ENCODE data around the gene RANBP10.

- TF ChIP-seq EZH2phosphoT487 (IDR thresholded peaks at IDR 0.05) (no peak), EZH2 (IDR thresholded peaks at IDR 0.05) (no peak), CTCF (IDR thresholded peaks at IDR 0.05) (no peak)
These were observed 92.6 kb downstream of the RANBP10 start for GRCh38 chr16:67713647-67714273.
